ENCODE results near the gene FGD4.
A peak's percentile ranks its signal among the peaks of the same experiment; 100 is the strongest.

Gene FGD4

DNA sequence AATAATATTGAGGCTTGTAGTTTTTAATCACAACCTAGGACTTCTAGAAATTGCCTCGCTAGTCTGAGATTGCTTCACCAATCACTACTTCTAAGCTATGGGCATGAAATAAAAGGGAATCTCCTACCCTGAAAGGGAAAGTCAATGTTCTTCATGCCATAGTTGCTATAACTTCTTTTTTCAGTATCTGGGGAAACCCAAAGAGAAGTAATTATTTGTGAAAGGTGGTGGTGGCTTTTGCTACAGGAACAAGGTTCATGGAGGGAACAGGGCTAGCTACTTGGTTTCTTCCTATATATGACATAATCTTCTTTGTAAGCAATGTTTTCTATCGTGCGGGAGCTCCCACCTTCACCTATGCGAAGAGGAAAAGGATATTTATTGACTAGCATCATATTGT is 218.2 kb downstream of the FGD4 start:
- no peak for DNase-seq

DNA sequence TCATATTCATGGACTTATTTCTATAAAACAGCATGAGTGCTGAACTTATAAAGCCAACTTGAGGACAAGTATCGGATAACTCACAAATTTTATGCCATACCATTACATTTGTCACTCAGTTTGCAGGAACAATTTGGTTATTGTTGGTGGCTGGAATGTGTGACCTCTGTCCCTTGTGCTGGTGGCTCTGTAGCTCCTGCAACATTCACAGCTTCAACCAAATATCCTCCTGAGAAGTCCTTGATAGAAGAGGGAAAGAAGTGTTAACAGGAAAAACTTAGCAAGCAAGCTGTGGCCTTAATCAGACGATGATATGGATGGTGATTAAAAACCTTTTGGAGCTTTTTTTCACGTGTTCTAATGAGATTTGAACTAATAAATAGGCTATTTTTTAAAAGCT is 218.8 kb downstream of the FGD4 start:
- DNase-seq, result no peak

DNA sequence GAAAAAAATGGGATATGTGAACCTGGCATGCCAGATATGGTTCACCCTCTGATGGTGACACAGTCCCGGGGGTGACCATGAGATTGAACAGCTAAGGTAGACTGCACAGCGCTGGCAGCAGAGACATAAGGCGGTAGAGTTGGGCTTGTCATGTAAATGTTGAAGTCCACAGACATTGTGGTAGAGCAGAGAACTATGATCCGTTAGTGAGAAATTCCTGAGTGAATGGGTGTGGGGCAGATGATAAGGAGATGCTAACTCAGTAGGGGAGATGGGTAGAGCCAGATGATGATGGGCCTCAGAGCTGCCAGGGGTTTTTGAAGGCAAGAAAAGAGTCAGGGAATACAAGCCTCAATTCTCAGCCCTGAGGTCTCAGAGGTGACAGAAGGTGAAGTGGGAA is 228.6 kb downstream of the FGD4 start:
- no peak for DNase-seq

DNA sequence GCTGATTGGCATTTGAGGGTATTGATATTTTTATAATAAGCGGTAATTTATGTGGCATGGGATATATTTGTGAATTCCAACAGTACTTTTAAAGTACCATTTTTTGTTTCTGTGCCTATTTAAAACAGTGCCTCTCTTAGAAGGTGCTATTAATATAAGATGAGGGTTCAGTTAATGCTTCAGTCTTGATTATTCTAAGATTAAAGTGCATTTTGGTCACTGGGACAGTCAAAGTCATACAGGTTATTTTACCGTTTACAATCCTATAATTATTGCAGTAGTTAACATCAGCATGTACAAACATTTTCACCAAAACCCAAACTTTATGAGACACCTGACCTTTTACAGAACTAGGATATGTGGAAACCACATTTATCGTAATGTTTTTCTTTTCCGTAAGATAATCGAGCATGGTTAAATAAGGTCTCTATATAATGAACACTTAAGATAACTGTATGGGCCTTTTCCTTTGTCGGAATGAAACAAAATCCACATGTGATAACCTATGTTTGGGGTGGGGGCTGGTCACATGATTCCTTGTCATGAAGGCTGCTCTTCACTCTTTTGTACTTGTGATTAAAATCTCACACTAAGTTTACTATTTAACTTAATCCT is 242.0 kb downstream of the FGD4 start:
- no peak for DNase-seq

DNA sequence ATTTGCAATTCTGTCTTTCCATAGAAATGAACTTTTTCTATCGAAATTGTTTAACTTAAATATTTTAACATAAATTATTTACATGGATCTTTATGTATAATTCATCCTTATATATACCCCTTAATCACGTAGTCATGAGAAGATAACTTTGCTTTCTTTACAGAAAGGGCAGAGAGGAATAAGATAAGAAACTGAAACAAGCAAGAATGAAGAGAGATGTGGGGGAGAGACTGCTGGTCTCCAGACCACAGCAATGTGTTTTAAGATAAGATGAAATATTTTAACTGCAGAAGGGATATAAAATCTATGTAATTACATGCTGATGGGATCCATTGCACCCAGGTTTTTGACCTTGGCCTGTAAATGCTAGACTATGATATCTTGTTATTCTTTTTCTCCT is 245.1 kb downstream of the FGD4 start:
- DNase-seq, result no peak

DNA sequence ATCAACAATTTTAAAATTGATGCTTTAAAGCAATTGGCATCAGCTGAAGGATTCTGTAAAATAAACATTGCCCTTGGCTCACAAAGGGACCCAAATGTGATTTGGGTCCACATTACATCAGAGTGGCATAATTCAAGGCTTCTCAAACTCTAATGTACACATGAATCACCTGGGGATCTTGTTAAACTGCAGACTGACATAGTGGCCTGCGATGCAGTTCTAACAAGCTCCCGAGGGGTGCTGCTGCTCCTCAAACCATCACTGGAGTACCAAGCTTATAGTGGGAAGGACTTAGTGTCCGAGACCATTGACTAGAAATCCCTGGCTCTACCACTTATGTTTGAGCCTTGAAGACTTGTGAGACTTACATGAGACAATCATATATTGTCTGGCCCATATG is 247.9 kb downstream of the FGD4 start:
- DNase-seq, result no peak

DNA sequence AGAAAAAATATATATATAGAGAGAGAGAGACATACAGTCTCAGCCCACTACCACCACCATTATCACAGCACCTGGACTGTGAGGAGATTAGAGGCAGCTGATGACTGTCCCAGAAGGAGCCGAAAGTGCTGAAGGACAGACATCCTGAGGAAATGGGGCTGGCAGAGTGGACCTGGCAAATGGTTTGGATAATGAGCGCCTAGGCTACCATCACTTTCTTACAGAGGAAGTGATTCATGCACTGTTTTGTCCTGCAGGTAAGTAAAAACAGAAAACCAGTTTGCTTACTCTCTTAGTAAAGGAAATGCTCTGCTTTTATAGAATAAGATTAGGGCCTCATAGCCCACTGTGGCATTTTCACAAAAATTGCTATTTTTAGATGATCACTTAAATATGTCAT is 251.2 kb downstream of the FGD4 start:
- no peak for DNase-seq

DNA sequence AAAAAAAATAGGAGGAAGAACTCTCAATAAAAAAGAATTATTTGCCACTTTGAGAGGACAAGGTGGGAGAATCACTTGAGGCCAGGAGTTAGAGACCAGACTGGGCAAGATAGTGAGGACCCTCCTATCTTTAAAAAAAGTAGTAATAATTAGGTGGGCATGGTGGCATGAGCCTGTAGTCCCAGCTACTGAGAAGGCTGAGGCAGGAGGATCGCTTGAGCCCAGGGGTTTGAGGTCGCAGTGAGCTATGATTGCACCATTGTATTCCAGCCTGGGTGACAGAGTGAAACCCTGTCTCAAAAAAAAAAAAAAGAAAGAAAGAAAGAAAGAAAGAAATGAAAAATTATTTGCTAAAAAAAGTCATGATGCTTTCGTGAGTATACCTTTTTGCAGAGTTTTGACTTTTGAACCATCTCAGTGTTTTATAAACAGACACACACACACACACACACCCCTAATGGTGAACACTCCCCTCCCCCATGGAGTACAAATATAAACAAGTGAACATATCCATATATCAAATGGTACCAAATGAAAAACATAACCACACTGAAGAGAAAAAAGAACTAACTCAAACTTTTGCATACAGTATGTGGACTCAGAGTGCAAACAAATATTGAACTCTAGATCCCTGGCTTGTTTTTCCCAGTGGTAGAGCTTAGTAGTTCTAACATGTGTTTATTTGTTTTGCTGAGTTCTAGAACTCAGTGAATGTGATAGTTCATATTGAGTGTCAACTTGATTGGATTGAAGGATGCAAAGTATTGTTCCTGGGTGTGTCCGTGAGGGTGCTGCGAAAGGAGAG is 252.0 kb downstream of the FGD4 start:
- no peak for DNase-seq

DNA sequence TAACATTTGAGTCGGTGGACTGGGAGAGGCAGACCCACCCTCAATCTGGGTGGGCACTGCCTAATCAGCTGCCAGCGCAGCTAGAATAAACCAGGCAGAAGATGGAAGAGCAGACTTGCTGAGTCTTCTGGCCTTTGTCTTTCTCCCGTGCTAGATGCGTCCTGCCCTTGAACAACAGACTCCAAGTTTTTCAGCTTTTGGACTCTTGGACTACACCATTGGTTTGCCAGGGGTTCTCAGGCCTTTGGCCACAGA is 252.5 kb downstream of the FGD4 start:
- no peak for DNase-seq

DNA sequence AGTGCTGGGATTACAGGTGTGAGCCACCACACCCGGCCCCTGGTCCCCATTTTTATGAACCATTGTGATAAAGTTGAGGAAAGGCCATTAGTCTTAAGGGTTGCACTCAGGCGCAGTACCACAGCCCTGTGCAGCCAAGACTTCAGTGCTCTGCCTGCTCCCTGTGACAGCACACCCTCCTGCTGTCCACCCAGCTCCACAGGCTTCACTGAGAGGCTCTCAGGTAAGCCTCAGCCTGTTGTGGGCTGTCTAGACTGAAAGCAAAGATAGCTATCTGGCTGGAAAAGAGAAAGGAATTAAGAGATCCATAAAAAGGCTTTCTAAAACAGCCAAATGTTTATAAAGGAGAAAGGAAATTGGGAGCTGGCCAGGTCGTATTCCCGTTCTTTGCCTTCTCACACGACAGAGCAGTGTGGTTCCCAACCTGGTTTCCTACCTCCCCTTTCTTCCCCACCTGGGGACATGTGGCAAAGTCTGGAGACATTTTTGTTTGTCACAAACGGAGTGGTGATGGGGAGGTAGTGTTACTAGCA is 260.6 kb downstream of the FGD4 start:
- no peak for DNase-seq

DNA sequence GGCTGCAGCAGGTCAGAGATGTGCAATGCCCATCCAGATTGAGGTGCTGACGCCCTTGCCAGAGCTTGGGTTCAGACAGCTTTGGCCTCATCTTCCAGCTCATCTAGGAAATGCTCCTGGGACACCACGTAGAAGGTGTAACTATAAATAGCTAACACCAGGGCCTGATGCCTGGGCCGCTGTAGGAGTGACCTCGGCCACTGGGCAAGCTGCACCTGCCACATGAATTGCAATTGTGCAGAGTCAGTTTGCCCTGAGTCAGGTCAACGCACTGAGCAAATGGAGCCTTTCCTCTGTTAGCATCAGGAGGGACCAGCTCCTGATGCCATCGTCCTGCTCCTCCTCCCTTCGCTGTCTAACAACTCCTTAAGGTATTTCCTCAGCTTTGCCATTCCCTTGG is 262.3 kb downstream of the FGD4 start:
- DNase-seq, result no peak

DNA sequence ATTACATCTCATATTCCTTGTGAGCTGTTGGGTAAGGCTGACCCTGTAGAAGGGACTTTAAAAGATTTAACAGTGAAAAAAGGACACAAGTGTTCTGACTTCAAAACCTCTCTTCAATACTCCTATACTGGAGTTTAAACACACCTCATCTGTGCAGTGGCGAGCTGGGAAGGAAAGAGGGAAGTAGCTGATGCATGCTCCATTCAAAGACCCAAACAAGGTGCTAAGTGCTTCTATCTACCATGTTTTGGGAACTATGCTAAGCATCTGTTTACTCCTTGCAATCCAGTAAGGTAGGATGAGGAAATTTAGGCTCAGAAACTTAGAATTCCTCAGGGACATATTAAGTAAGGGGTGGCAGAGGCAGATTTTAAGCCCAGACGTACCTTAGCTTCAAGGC is 263.3 kb downstream of the FGD4 start:
- DNase-seq, result no peak

DNA sequence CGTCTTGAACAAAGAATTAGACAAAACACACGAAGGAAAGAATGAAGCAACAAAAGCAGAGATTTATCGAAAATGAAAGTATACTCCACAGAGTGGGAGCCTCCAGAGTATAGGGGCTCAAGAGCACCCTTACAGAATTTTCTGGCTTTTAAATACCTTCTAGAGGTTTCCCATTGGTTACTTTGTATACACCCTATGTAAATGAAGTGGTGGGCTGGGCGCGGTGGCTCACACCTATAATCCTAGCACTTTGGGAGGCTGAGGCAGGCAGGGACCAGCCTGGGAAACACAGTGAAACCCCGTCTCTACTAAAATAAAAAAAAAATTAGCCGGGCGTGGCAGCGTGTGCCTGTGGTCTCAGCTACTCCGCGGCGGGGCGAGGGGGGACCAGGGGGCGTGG is 266.7 kb downstream of the FGD4 start:
- DNase-seq, result no peak

DNA sequence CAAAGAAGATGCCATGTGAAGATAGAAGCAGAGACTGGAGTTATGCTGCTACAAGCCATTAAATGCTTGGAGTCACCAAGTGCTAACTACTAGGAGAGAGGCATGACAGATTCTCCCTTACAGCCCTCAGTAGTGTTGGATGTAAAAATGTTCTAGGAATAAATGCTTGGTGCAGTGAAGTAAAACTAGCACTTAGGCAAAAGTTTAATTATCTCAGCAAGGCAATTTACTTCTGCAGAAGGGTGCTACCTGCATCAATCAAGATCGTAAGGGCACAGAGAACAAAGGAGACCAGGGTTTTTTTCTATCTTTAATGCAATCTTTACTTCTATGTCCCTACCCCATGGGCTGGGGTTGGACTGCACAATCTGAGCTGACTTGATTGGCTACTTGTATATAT is 270.2 kb downstream of the FGD4 start:
- no peak for DNase-seq

DNA sequence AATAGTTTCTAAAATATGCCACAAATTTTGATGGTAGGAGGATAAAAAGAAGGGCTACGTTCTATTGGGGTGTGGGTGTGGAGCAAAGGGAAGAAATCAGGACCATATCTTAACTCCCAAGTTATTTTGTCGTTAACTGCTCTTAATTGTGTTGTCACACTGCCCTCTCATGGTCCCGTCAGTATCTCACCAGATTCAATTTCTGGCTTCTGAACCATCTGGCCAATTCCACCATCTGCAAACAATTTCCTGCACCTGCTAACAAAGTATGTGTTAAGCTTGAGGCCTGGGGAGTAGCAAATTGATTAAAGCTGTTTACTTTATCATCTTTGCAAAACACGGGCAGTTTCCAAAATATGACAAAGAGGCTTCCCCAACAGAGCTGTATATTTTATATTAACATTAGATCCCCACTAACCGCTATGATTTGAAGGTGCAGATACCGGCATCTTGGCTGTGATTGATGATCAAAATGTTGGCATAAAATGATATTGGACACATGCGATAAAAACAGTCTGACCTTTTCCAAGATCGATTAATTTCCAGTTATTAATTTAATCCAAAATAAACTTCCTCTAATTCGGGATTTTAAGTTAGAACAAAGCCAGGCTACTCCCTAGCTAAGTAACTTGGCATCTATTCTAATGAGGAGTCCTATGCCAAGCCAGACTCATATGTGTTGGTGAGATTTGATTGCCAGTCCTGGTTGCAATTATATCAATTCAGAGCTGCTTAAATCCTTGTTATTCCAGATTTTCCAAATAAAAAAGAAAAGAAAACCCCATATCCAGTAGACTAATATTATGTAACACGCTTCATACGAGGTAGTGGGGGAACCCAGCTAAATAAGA is 272.8 kb downstream of the FGD4 start:
- peak; percentile 77 for DNase-seq

DNA sequence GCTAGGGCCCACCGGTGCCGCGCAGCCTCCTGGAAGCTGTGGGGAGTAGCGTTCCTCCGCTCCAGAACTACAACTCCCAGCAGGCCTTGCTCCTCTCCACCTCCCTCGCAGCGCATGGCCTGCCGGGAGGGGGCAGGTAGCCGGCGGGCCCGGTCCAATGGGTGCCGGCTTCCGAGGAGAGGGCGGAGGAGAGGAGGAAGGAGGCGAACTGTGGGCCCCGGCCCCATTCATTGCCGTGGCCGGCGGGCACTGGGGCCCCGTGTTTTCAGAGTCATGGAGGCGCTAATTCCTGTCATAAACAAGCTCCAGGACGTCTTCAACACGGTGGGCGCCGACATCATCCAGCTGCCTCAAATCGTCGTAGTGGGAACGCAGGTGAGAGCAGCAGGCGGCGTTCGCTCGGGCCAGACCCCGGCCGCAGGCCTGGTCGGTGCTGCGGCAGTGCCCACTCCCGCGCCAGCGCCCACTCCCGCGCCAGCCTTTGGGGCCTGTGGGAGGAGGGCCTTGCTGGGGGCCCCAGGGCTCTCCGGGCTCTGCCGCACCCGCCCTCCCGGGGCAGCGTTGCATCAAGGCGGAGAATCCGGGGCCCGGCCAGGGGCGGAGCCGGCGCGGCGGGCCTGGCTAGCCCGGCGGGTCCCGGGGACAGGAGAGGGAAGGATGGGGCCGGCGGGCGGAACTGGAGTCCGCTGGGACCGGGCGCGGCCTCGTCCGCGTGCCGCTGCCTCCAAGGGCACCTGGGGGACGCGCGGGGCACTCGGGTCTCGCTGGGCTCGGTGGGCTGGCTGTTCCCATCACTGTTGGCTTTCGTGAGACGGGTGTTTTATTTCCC is 279.9 kb downstream of the FGD4 start, which contains the start of gene DNM1L:
DNM1L (plus strand) TSS at position 211 of the 829 bp plus-strand sequence; CDS start at position 274, 63 bp downstream.
- DNase-seq, result peak; percentile 94

DNA sequence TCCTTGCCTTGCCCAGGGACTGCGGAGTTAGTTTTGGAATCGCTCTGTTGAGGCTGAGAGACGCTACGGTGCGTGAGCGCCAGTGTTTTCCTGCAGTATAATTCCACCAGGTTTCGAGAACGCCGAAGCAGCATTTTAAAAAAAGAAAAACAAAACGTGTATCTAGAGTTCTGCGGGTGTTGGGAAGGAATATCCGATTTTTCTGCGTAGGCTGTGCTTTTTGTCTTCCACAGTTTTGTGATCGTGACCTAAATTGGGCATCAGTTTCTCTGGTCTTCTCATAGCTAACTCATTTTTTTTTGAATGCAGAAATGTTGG is 280.5 kb downstream of the FGD4 start:
- no peak for DNase-seq

DNA sequence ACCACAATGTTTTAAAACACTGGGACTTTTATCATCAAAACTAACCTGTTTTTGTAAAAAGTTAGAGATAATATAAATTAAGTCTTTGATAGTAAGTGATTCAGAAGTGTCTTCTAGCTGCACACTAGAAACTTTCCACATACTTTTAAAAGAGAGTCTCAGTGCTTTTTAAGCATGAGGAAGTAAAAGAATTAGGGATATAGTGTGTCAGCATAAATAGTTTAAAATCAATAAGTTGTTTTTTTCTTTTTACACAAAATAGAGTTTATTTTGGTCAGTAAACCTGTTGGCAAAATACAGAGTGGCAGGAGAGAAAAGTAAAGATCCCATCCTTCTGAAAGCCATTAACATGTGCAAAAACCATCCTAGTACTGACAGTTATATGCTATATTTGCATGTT is 281.4 kb downstream of the FGD4 start:
- DNase-seq, result no peak

DNA sequence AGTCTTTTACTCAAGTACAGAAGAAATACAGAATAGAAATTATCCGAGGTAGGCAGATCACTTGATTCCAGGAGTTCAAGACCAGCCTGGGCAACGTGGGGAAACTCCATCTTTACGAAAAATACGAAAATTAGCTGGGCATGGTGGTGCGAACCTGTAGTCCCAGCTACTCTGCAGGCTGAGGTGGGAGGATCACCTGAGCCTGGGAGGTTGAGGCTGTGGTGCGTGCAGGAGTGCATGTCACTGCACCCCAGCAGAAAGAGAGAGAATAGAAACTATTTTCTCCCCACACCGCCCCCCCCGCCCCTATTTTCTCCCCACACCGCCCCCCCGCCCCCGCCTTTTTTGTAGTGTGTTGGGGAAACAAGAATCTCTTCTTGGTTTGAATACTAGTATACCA is 281.9 kb downstream of the FGD4 start:
- no peak for DNase-seq

DNA sequence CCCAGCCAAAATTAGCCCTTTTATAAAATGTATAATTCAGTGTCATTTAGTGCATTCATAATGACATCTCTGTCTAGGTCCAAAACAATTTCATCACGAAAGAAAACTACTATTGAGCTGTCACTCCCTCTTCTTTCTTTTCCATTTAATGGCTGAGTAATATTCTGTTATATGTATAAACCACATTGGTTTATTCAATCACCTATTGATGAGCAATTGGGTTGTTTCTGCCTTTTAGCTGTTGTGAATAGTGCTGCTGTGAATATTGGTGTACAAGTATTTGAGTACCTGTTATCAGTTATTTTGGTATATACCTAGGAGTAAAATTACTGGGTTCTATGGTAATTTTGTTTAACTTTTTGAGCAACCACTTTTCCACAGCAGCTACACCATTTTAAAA is 287.0 kb downstream of the FGD4 start:
- DNase-seq, result no peak

DNA sequence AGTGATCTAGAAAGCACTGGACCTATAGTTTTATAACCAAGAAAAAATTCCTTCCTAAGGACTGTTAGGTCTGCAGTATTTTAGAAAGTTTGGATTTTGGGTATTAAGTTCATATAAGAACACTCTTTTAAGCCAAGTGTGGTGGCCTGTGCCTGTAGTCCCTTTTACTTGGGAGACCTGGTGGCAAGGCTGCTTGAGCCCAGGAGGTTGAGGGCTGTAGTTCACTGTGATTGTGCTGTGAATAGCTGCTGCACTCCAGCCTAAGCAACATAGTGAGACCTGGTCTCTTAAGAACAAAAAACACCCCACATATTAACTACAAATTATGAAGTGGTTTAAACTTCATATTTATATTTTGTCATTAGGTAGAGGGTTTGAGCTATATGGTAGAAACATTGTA is 289.4 kb downstream of the FGD4 start:
- no peak for DNase-seq

DNA sequence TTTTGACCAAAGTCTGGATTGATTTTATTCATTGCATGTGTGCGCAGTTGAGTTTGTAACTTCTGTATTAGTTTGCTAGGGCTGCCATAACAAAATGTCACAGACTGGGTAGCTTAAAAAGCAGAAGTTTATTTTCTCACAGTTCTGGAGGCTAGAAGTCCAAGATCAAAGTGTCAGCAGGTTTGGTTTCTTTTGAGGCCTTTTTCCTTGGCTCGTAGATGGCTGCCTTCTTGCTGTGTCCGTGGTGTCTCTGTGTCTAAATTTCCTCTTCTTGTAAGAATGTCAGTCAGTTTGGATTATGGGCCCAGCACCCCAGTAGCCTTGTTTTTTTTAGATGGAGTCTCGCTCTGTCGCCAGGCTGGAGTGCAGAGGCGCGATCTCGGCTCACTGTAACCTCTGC is 291.6 kb downstream of the FGD4 start:
- DNase-seq, result no peak

DNA sequence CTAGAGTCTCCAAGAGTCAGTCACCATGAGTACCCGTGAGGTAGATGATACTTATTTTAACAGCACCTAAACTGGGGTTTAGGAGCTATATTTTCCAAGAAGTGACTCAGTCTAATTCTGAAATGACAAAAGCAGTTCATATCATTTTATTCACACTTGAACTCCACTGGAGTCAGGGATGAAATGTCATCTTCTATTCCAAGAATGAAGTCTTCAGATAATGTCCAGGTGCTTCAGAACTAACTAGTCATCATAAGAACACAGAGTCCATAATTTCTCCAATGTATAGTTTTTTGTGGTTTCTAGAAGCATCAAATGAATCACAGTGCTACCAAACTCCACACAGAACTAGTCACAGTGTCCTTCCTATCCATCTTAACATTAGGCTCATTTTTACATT is 293.0 kb downstream of the FGD4 start:
- no peak for DNase-seq

All from NCI-H1092 (cell line).